GM21381 (cell line): ENCODE measurements around the gene NUMB.

Experiments used
- ATAC-seq: cut with Tn5 transposase; IDR thresholded peaks from one replicate; pipeline ENCODE4 v1.9.1; 2021; ENCODE audit warnings: mild to moderate bottlenecking, moderate library complexity; ENCODE audit not compliant: unreplicated experiment

The NUMB gene

DNA sequence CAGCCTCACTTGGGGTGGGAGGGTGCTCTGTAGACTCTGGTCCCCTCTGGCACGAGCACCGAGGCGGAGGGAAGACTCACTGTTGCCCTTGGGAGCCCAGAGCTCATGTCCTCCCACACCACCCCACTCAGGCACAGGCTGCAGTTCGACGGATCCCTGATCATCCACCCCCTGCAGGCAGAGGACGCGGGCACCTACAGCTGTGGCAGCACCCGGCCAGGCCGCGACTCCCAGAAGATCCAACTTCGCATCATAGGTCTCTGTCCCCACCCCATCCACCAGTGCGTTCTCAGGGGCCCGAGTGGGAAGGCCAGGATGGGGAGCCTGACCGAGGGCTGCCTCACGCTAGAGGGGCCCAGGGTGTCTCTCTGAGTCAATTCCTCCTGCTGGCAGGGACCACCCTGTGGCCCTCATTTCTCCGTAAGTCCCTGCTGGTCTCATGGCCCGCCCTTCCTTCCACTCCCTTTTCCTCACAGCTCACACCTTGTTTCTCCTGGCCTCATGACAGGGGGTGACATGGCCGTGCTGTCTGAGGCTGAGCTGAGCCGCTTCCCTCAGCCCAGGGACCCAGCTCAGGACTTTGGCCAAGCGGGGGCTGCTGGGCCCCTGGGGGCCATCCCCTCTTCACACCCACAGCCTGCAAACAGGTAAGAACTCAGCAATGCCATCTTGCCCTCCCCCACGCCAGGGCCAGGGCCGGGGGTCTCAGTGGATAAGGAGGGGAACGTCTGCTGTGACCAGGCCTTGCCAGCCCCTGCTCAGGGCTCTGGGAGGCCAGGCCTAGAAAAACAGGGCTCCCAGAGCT is 194.1 kb downstream of the NUMB start:
- ATAC-seq = no peak

DNA sequence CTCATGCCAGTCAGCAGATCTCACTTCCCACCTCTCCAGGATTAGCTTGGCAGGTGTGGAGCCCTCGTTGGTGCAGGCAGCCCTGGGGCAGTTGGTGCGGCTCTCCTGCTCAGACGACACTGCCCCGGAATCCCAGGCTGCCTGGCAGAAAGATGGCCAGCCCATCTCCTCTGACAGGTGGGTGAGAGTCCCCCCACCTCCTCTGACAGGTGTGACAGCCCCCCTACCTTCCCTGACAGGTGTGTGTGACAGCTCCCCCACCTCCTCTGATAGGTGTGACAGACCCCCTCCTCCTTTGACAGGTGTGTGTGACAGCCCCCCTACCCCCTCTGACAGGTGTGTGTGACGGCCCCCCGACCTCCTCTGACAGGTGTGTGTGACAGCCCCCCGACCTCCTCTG is 194.7 kb downstream of the NUMB start:
- ATAC-seq = no peak

DNA sequence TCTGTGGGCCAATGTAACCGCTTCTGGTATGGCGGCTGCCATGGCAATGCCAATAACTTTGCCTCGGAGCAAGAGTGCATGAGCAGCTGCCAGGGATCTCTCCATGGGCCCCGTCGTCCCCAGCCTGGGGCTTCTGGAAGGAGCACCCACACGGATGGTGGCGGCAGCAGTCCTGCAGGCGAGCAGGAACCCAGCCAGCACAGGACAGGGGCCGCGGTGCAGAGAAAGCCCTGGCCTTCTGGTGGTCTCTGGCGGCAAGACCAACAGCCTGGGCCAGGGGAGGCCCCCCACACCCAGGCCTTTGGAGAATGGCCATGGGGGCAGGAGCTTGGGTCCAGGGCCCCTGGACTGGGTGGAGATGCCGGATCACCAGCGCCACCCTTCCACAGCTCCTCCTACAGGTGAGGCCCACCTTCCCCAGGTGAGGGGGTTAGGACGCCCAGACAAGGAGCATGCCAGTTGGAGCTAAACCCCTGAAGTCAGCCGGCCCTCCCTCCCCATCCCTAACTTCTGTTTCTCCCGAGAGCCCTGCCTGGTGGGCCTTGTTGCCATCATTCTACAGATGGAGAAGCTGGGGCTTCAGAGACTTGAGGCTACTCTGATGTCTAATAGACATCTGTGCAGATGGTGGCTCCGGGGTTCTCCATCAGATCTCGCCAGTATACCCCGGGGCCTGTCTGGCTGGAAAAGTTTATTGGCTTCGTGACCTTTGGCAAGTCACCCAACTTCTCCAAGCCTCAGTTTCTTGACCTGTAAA is 195.7 kb downstream of the NUMB start:
- ATAC-seq = no peak

DNA sequence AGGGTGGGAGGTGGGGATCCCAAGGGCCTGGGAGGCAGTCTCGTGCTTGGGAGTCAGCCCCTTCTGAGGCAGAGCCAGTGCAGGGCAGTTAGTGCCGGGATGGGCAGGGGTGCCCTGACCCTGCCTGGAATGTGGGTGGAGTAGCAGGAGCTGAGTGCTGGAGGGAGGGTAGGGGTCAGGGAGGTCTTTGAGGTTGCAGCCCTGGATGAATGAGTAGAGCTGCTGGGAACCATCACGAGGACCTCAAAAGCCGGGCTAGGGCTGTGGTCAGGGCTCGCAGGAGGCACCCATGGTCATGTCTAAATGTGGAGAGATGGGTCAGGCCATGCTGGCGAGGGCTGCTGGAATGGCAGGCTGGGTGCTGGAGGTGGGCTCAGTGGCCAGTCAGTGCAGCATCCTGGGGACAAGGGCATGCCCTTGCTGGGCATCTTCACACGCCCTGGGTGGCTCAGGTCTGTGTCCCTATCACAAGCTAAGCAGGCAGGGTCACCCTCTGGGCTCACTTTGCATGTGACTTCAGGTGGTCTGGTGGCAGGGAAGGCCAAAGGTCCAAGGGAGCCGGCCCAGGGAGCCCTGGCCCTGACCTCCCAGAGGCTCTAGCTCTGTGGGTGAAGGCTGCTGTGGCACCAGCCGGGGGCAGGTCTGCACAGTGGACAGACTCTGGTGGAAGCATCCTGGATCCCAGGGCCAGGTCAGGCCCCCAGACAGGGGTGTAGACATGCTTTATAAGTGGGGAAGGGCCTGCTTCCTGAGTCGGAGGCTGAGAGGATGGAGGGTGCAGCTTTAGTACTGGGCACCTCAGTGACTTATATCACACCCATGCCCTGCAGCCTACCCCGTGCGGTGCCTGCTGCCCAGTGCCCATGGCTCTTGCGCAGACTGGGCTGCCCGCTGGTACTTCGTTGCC is 196.6 kb downstream of the NUMB start:
- ATAC-seq = no peak

DNA sequence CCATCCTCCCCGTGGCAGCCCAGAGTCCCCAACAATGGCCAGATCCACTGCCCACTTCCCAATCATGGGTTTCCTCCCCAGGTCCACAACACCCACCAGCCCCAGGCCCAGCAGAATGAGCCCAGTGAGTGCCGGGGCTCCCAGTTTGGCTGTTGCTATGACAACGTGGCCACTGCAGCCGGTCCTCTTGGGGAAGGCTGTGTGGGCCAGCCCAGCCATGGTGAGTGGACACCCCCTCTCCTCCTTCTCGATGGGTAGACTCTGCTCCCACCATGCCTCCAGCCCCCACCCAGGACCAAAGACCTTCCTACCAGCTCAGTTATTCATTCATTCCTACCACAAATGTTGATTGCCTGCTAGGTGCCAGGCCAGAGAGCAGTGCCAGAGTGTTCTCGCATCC is 197.3 kb downstream of the NUMB start:
- no peak for ATAC-seq

DNA sequence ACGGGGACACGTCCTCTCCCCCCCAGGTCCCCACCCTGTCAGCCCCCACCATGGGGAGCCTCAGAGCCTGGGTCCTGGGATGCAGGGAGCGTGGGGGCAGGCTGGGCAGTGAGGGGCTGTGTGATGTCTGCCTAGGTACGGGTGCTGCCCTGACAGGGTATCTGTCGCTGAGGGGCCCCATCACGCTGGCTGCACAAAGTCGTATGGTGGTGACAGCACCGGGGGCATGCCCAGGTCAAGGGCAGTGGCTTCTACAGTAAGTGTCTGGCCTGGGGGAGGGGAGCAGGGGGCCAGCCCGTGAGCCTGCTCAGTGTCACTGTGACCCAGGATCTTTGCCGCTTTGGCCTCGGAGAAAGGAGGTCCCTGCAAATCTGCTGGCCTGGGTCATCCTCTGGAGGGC is 197.8 kb downstream of the NUMB start:
- ATAC-seq = no peak

DNA sequence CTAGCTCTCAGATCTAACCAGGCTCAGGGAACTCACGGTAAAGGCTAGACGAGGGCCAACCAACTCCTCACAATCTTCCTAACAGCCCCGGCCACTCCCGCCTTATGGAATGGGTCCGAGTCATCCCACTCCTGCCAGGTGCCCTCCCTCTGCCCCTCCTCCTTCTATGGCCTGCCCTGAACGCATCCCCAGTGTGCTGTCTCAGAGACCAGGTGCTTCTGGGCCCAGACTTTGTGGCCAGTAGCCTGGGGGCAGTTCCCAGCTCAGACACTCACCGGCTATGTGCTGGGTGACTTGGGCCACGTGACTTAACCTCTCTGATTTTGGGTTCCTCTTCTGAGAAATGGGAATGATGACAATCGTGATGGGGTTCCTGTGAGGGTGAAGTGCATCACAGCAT is 198.5 kb downstream of the NUMB start:
- ATAC-seq = no peak

DNA sequence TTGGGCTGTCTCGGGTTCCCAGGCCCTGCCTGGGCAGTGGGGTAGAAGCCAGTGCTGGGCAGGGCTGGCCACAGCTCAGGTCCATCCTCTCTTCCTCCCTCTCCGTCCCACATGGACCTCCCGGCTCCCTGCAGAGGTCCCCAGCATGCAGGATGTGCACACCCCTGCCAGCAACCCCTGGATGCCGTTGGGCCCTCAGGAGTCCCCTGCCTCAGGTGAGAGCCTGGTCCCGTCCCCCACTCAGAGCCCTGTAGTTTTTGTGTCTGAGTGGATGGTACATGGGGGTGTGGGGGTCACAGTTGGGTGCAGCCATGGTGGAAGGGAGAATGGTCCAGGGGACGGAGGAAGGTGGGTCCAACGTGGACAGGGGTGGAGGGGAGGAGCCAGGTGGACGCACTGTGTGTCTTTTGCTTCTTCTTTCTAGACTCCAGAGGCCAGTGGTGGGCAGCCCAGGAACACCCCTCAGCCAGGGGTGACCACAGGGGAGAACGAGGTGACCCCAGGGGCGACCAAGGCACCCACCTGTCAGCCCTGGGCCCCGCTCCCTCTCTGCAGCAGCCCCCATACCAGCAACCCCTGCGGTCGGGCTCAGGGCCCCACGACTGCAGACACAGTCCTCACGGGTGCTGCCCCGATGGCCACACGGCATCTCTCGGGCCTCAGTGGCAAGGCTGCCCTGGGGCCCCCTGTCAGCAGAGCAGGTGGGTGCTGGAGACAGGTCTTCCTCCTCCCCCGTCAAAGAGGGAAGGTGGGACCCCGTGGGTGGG is 199.3 kb downstream of the NUMB start:
- no peak for ATAC-seq

DNA sequence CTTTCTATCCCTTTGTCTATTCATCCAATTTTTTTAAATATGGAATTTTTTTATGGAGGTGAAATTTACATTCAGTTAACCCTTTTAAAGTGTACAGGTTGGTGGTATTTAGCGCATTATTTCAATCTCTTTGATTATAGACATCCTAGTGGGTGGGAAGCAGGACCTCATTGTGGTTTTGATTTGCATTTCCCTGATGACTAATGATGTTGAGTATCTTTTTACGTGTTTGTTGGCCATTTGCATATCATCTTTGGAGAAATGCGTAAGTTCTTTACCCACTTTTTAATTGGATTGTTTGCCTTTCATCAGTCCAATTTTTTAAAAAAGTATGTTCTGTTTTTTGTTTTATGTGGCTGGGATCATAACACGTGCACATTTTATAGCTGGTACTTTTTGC is 200.3 kb downstream of the NUMB start:
- ATAC-seq = no peak

DNA sequence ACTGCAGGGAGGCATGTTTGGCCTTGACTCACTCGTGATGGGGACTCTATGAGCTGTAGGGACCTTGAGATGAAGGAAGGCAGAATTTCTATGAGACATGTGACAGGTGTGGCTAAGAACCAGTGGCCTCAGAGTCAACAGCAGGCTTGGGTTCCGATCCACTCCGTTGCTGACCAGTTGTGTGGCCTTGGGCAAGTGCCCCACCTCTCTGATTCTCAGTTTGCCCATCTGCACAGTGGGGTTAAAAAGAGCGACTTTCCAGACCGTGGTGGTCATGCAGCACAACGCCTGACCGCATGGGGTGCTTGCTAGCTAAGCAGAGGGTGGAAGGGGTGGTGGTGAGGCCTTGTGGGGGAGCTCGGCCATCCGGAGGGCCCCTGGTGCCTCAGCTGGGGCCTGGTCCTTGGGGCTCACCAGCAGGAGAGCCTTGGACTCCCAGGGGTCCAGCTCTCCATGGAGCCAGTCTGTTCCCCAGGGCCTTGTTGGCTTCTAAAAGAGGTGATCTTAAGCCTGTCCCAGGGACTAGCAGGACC is 202.6 kb downstream of the NUMB start:
- ATAC-seq = no peak

DNA sequence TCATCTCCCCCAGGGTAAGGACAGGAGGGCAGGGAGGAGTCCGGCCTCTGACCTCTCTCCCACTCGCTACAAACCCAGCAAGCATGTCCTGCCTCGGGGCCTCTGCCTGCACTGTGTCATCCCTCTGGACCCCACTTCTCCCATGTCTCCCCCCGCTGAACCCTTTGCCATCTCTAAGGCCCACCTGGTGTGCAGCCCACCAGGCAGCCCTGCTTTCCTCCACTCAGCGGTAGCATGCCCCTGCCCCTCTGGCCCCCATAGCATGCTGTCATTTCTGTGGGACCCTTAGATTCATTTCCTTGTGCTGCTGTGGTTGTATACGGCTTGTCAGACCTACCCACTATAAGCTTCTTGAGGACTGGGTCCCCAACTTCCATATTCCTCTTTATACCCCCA is 203.3 kb downstream of the NUMB start:
- ATAC-seq = no peak

DNA sequence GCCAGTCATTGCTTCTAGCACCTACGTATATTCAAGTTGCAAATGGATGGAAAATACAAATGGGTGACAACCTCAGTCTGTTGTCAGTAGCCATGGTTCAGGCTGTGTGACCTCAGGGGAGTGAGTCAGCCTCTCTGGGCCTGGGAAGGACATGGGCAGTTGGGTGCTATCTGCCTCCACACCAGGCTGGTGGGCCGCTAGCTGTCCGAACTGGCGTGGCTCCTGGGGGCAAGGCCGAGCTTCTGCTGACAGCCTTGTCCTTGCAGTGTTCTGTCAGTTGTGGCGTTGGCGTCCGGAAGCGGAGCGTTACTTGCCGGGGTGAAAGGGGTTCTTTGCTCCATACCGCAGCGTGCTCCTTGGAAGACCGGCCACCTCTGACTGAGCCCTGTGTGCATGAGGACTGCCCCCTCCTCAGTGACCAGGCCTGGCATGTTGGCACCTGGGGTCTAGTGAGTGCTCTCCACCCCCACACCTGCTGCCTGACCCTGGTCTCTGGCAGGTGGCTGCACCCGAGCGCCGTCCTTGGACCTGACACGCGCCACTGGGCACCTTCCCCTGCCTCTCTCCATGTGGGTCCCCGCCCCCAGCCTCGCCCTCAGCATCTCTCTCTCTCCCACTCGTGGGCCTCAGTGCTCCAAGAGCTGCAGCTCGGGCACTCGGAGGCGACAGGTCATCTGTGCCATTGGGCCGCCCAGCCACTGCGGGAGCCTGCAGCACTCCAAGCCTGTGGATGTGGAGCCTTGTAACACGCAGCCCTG is 203.9 kb downstream of the NUMB start:
- ATAC-seq = no peak

DNA sequence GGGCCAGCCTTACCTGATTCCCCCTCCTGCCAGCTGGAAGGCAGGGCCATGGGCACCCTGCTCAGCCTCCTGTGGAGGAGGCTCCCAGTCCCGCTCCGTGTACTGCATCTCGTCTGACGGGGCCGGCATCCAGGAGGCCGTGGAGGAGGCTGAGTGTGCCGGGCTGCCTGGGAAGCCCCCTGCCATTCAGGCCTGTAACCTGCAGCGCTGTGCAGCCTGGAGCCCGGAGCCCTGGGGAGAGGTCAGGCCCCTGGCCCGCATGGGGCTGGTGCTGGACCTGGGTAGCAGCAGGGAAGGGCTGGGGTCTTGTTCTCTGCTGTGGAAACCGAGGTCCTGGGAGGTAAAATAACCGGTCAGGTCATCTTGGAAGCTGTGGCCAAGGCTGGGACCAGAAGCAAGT is 204.6 kb downstream of the NUMB start:
- ATAC-seq = no peak

DNA sequence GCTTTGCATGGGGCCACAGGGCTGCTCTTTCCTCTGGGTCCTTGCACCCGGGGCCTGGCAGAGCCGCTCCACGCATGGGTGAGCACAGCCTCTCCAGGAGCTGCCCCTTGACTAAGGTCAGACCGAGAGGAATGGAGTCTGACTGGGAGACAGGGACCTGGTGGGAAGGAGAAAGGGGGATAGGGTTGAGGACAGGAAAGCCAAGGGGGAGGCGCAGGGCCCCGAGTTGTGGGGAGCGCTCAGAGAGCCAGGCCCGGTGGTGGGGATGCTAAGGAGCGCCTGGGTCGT is 205.1 kb downstream of the NUMB start:
- no peak for ATAC-seq

DNA sequence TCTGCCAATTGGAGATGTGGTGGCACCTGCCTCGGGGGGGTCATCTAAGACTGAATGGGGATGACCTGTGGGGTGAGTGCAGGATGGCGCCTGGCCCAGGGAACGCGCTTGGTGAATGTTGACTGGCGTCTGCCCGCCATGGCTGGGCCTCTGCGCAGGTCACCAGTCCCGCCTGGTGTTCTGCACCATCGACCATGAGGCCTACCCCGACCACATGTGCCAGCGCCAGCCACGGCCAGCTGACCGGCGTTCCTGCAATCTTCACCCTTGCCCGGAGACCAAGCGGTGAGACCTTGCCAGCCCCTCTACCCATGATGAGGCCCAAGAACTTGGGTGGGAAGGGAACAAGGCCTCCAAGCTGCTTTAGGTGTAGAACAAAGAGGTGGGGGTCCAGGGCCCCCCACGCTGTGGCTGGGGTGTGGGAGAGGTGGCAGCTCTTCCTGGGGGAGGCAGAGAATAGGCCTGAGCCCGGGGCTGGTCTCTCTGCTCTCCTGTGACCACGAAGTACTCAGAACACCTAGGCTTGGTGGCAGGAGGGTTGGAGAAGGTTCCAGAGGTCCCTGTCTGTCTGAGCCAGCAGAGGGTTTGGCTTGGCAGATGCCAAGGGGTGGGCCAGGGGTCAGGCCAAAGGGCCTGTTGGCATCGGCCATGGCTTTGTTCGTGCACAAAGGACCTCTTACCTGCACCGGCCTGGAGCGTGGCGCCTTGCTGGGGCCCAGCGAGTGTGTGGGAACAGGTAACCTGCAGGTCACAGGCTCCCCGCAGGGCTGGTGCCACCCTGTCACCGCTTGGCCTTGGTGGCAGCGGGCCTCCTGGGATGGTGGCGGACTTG is 205.6 kb downstream of the NUMB start:
- no peak for ATAC-seq

DNA sequence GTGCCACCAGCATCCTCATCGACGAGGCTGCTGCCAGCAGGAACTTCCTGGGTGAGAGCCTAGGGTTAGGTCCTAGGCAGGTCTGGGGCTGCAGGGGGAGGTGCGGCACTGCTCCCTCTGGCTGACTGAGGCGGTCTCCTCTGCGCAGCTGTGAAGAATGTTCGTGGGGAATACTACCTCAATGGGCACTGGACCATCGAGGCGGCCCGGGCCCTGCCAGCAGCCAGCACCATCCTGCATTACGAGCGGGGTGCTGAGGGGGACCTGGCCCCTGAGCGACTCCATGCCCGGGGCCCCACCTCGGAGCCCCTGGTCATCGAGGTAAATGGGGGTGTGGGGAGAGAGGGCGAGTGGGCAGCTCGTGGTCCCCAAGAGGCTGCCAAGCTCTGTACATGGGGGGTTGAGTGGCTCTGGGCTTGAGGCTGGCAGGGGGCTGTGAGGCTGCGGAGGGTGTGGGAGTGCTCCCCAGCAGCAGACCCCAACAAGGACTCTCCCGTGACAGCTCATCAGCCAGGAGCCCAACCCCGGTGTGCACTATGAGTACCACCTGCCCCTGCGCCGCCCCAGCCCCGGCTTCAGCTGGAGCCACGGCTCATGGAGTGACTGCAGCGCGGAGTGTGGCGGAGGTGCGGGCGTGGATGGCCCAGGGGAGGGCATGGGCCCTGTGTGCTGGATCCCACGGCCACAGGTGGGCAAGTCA is 206.7 kb downstream of the NUMB start:
- ATAC-seq = no peak

DNA sequence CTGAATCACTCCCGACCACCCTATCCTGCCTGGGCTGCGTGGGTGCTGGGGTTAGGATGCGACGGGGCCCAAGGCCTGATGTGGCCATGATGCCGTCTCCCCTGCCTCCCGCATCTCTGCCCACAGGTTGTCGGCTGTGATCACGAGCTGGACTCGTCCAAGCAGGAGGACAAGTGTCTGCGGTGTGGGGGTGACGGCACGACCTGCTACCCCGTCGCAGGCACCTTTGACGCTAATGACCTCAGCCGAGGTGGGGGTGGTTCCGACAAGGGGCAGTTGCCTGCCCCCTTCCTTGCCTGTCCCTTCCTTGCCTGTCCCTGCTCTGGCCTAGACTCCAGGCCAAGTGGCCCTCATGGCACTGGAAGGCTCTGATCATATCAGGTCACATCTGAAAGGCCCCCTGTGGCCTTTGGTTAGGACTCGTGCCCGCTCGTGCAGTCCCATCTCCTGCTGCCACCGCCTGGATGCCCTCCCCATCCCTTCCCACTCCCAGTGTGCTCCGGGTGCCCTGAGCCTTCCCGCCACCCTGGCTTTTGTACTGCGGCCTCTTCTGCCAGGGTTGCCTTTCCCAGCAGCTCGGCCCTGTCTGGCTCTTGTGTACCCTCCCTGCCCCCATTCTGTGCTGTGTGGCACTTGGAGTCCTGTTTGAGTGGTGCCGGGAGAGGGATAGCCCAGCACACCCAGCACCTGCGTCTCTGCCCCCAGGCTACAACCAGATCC is 207.4 kb downstream of the NUMB start:
- ATAC-seq = no peak

DNA sequence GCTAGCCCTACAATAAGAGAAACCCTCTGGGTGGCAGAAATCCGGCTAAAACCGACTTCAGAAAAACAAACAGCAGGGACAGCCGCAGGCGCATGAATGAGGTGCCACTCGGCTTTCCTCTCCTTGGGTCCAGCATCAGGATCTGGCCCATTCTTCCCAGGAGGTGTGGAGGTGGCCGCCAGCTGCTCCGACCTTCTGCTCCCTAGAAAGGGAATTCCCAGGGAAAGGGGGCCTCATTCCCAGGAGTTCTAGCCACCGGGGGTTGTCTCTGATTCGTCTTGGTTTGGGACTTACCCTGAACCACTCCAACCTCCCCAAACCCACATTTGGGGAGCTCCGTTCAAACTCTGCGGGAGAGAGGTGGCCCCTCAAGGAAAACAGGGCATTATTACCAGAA is 208.0 kb downstream of the NUMB start:
- ATAC-seq = no peak
